Neural progenitor cell (in vitro differentiated cells): Measurements from ENCODE around the gene LRP6. TPM values are rescaled to one million over a fixed set of nuclear protein-coding genes. Genes with fewer than 3 reads are reported as not detected.

Experiments
- DNase-seq: peaks from one replicate; pipeline ENCODE4 v3.0.0-alpha.2; 2016; ENCODE audit warnings: low spot score
- H2AFZ ChIP-seq: fragments of 200-600 bp; sonication (generic); replicated peaks from 2 replicates; pipeline ENCODE4 v1.6.1; 2016; ENCODE audit warnings: antibody characterized with exemption
- H3F3A ChIP-seq: fragments of 200-600 bp; sonication (generic); 2 replicates; pipeline ENCODE4 v1.6.1; 2016; ENCODE audit warnings: antibody characterized with exemption, low read depth
- H3K27ac ChIP-seq: fragments of 200-600 bp; sonication (generic); 2 replicates; pipeline ENCODE4 v1.5.1; 2016; ENCODE audit warnings: mild to moderate bottlenecking
- H3K27me3 ChIP-seq: fragments of 200-600 bp; sonication (generic); 2 replicates; pipeline ENCODE4 v1.6.1; 2016; ENCODE audit warnings: mild to moderate bottlenecking, moderate library complexity
- H3K36me3 ChIP-seq: fragments of 200-600 bp; sonication (generic); 2 replicates; pipeline ENCODE4 v1.5.1; 2016
- H3K4me1 ChIP-seq: fragments of 200-600 bp; sonication (generic); 2 replicates; pipeline ENCODE4 v1.6.1; 2016; ENCODE audit warnings: mixed run types
- H3K4me2 ChIP-seq: fragments of 200-600 bp; sonication (generic); 2 replicates; pipeline ENCODE4 v1.6.1; 2016
- H3K4me3 ChIP-seq: fragments of 200-600 bp; sonication (generic); 2 replicates; pipeline ENCODE4 v1.5.1; 2016
- H3K79me2 ChIP-seq: fragments of 200-600 bp; sonication (generic); 2 replicates; pipeline ENCODE4 v1.6.1; 2016; ENCODE audit warnings: low read depth
- H3K9ac ChIP-seq: fragments of 200-600 bp; sonication (generic); 2 replicates; pipeline ENCODE4 v1.6.1; 2016
- H3K9me3 ChIP-seq: fragments of 200-600 bp; sonication (generic); 2 replicates; pipeline ENCODE4 v1.5.1; 2016; ENCODE audit warnings: low read depth
- H4K20me1 ChIP-seq: fragments of 200-600 bp; sonication (generic); 2 replicates; pipeline ENCODE4 v1.6.1; 2016; ENCODE audit warnings: low read depth
- H3K27ac Mint-ChIP-seq: 3 replicates; pipeline ENCODE4 v1.8.0; 2021; ENCODE audit warnings: mixed read lengths
- H3K27me3 Mint-ChIP-seq: 2 replicates; pipeline ENCODE4 v1.8.0; 2022; ENCODE audit warnings: low read depth, mild to moderate bottlenecking, inconsistent platforms, moderate library complexity, mixed read lengths; ENCODE audit not compliant: insufficient read depth
- H3K36me3 Mint-ChIP-seq: 3 replicates; pipeline ENCODE4 v1.8.0; 2021; ENCODE audit warnings: mixed read lengths
- H3K4me1 Mint-ChIP-seq: 3 replicates; pipeline ENCODE4 v1.8.0; 2021; ENCODE audit warnings: mixed read lengths
- H3K4me3 Mint-ChIP-seq: 3 replicates; pipeline ENCODE4 v1.8.0; 2021; ENCODE audit warnings: mild to moderate bottlenecking, moderate library complexity, mixed read lengths
- H3K9me3 Mint-ChIP-seq: 3 replicates; pipeline ENCODE4 v1.8.0; 2020; ENCODE audit warnings: mixed read lengths
- CTCF ChIP-seq: fragments of 200-600 bp; sonication (generic); IDR thresholded peaks from 2 replicates; pipeline ENCODE4 v1.5.1; 2017; ENCODE audit warnings: antibody characterized with exemption, mild to moderate bottlenecking
- EZH2 ChIP-seq: fragments of 200-600 bp; sonication (generic); IDR thresholded peaks from 2 replicates; pipeline ENCODE4 v1.6.1; 2017; ENCODE audit warnings: antibody characterized with exemption, mild to moderate bottlenecking, moderate library complexity
- EZH2phosphoT487 ChIP-seq: fragments of 200-600 bp; sonication (generic); IDR thresholded peaks from 2 replicates; pipeline ENCODE4 v1.6.1; 2017; ENCODE audit warnings: antibody characterized with exemption
- total RNA-seq: library from RNA; depleted of rRNA; stranded (reverse); fragments of >200 nt; gene quantifications from 2 replicates; pipeline ENCODE4 v1.2.3, GENCODE V29; 2015; ENCODE audit warnings: low replicate concordance

LRP6 gene
- total RNA-seq, 1 donor from 2014 or later, result 68.0 TPM

GRCh38 chr12:12226187-12226586 lies 40.7 kb downstream of the LRP6 start:
- TF ChIP-seq EZH2phosphoT487 (no peak), CTCF (no peak), EZH2 (no peak)
- DNase-seq, result no peak
- Mint-ChIP-seq H3K4me3 (no peak overlapping the region), H3K9me3 (peaks cover 26% of the 10 kb centered on the region), H3K27me3 (peaks cover 3% of the 10 kb centered on the region), H3K4me1 (peaks cover 6% of the 10 kb centered on the region), H3K27ac (no peak overlapping the region), H3K36me3 (peaks cover 26% of the 10 kb centered on the region)
- Histone ChIP-seq H3K4me2 (no peak overlapping the region), H3K79me2 (peaks cover 100% of the 10 kb centered on the region), H3K9me3 (no peaks in the 10 kb centered on the region), H3K27me3 (no peaks in the 10 kb centered on the region), H3K27ac (peak overlapping the region; percentile 17), H4K20me1 (peaks cover 82% of the 10 kb centered on the region), H3F3A (peaks cover 19% of the 10 kb centered on the region), H3K36me3 (no peaks in the 10 kb centered on the region), H3K9ac (no peak overlapping the region), H2AFZ (no peak overlapping the region), H3K4me3 (no peak overlapping the region), H3K4me1 (peaks cover 21% of the 10 kb centered on the region)

- Mint-ChIP-seq H3K27me3 (peaks cover 3% of the 10 kb centered on the region), H3K9me3 (peaks cover 39% of the 10 kb centered on the region)
These were observed 42.5 kb downstream of the LRP6 start for GRCh38 chr12:12224240-12224940.

GRCh38 chr12:12221560-12221959 lies 45.3 kb downstream of the LRP6 start:
- Mint-ChIP-seq H3K27me3 (peaks cover 3% of the 10 kb centered on the region), H3K4me3 (no peak overlapping the region), H3K4me1 (peaks cover 7% of the 10 kb centered on the region), H3K36me3 (peaks cover 31% of the 10 kb centered on the region), H3K9me3 (peaks cover 47% of the 10 kb centered on the region), H3K27ac (no peak overlapping the region)
- peaks cover 100% of the 10 kb centered on the region for H3K79me2 ChIP-seq
- peak; percentile 25 for DNase-seq
- peaks cover 90% of the 10 kb centered on the region for H4K20me1 ChIP-seq
- no peak overlapping the region for H3K4me3 ChIP-seq
- peak overlapping the region; percentile 62 for H3K27ac ChIP-seq
- no peaks in the 10 kb centered on the region for H3K9me3 ChIP-seq
- no peak overlapping the region for H2AFZ ChIP-seq
- peak overlapping the region; percentile 17 for H3K4me2 ChIP-seq
- TF ChIP-seq EZH2 (no peak), EZH2phosphoT487 (no peak), CTCF (no peak)
- no peak overlapping the region for H3K9ac ChIP-seq
- H3K4me1 ChIP-seq, result peaks cover 20% of the 10 kb centered on the region
- peaks cover 7% of the 10 kb centered on the region for H3F3A ChIP-seq
- no peaks in the 10 kb centered on the region for H3K27me3 ChIP-seq
- H3K36me3 ChIP-seq, result no peaks in the 10 kb centered on the region

More at GRCh38 chr12:12224240-12224940, 42.5 kb downstream of the LRP6 start:
- no peaks in the 10 kb centered on the region for H3K27me3 ChIP-seq
- TF ChIP-seq EZH2, result no peak
- no peak for TF ChIP-seq CTCF
- no peak for TF ChIP-seq EZH2phosphoT487
- peaks cover 9% of the 10 kb centered on the region for H3F3A ChIP-seq
- peaks cover 33% of the 10 kb centered on the region for H3K36me3 Mint-ChIP-seq
- peaks cover 100% of the 10 kb centered on the region for H3K79me2 ChIP-seq
- H3K36me3 ChIP-seq, result no peaks in the 10 kb centered on the region
- no peak overlapping the region for H3K27ac ChIP-seq
- no peak overlapping the region for H3K4me2 ChIP-seq
- H3K27ac Mint-ChIP-seq, result no peak overlapping the region
- H3K4me1 ChIP-seq, result peaks cover 23% of the 10 kb centered on the region
- no peak overlapping the region for H3K4me3 ChIP-seq
- H4K20me1 ChIP-seq, result peaks cover 82% of the 10 kb centered on the region
- peaks cover 5% of the 10 kb centered on the region for H3K4me1 Mint-ChIP-seq
- no peak overlapping the region for H2AFZ ChIP-seq
- DNase-seq, result no peak
- no peak overlapping the region for H3K9ac ChIP-seq
- no peaks in the 10 kb centered on the region for H3K9me3 ChIP-seq
- no peak overlapping the region for H3K4me3 Mint-ChIP-seq
